OCI-LY7 (cell line): Measurements from ENCODE around the gene AUTS2.

Source experiments
- CTCF ChIP-seq: fragments of 200-600 bp; sonication (generic); conservative IDR thresholded peaks from 2 replicates; pipeline ENCODE4 v1.5.1; 2014; ENCODE audit warnings: mild to moderate bottlenecking, antibody characterized with exemption, low read length, moderate library complexity, mixed read lengths
- EZH2phosphoT487 ChIP-seq: fragments of 200-600 bp; sonication (generic); IDR thresholded peaks from 2 replicates; pipeline ENCODE4 v1.6.1; 2018; ENCODE audit warnings: low read depth, borderline replicate concordance, mild to moderate bottlenecking, mixed run types, antibody characterized with exemption, low read length, moderate library complexity, mixed read lengths

- TF ChIP-seq CTCF (no peak), EZH2phosphoT487 (no peak)
Measured at GRCh38 chr7:69864274-69864673, 266.0 kb downstream of the AUTS2 start.
